ENCODE data around the gene NRG3. TPM values are rescaled to one million over a fixed set of nuclear protein-coding genes. Genes with fewer than 3 reads are reported as not detected.

Gene NRG3
- total RNA-seq, 2 experiments from 2014 or later = not detected

DNA sequence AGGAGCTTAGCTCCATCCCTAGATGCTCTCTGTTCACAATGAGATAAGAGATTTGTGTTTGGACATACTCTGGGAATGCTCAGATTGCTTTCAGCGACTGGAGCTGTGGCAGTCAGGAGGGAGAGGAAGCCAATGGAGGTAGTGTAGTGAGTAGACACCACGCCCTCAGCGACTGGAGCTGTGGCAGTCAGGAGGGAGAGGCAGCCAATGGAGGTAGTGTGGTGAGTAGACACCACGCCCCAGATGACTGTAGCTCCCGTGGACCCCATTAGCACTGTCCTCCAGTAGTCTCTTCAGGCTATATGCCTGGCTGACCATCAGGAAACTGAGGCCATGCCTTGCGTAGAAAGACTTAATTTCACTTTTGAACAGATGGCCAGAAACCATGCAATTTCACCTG lies 1033.8 kb downstream of the NRG3 start:
- ChIA-PET POLR2A (no interaction called here), CTCF (no interaction called here)
- Mint-ChIP-seq H3K4me3 (no peak overlapping the region), H3K27me3 (no peaks in the 10 kb centered on the region), H3K27ac (no peak overlapping the region), H3K4me1 (ENCODE audit: low read depth) (no peaks in the 10 kb centered on the region), H3K9me3 (peaks cover 2% of the 10 kb centered on the region), H3K36me3 (ENCODE audit: low read depth) (no peaks in the 10 kb centered on the region)
- no peak overlapping the region for H3K4me3 ChIP-seq (ENCODE audit: low read length)
- no peak for DNase-seq
- TF ChIP-seq, protein P1, sequence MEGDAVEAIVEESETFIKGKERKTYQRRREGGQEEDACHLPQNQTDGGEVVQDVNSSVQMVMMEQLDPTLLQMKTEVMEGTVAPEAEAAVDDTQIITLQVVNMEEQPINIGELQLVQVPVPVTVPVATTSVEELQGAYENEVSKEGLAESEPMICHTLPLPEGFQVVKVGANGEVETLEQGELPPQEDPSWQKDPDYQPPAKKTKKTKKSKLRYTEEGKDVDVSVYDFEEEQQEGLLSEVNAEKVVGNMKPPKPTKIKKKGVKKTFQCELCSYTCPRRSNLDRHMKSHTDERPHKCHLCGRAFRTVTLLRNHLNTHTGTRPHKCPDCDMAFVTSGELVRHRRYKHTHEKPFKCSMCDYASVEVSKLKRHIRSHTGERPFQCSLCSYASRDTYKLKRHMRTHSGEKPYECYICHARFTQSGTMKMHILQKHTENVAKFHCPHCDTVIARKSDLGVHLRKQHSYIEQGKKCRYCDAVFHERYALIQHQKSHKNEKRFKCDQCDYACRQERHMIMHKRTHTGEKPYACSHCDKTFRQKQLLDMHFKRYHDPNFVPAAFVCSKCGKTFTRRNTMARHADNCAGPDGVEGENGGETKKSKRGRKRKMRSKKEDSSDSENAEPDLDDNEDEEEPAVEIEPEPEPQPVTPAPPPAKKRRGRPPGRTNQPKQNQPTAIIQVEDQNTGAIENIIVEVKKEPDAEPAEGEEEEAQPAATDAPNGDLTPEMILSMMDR (IDR thresholded peaks at IDR 0.05) = no peak
- H3K9me3 ChIP-seq (ENCODE audit: control insufficient read depth in 1 of 2, insufficient read depth in 1 of 2, low read length in 2 of 2) = peaks cover 0 to 3% of the 10 kb centered on the region in 2 experiments
- intact Hi-C loops (cut with DNase I, micrococcal nuclease) = no loop called here
- H3K4me1 ChIP-seq (ENCODE audit: insufficient read depth, low read length) = no peaks in the 10 kb centered on the region
- no peak for ATAC-seq (ENCODE audit: poor library complexity)
- no peak overlapping the region for H3K27ac ChIP-seq (ENCODE audit: low read depth in 1 of 2, low read length in 2 of 2)
- H3K36me3 ChIP-seq (ENCODE audit: insufficient read depth, low read length) = no peaks in the 10 kb centered on the region
- H3K27me3 ChIP-seq (ENCODE audit: control insufficient read depth in 1 of 2, insufficient read depth in 2 of 2, low read length in 2 of 2) = no peaks in the 10 kb centered on the region

DNA sequence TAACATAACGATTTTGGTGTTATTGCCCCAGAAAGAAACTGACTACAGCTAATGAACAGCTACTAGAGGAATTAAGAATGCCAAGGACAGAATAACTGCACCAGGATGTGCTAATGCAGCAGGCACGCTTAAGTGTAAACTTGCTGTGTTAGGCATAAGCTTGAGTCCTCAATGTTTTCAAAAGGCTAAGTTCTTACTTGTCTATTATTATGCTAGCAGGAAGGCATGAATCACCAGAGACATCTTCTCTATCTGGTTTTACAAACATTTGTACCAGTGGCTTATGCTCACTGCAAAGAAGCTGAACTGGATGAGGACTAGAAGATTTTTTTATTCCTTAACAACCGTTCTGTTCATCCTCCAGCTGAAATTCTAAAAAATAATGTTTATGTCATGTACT lies 1035.3 kb downstream of the NRG3 start:
- no peak overlapping the region for H3K27ac Mint-ChIP-seq
- DNase-seq (no peak), ATAC-seq (ENCODE audit: poor library complexity) (no peak)
- no peaks in the 10 kb centered on the region for H3K27me3 Mint-ChIP-seq
- CTCF ChIA-PET = no interaction called here
- H3K4me3 Mint-ChIP-seq = no peak overlapping the region
- no peaks in the 10 kb centered on the region for H3K36me3 ChIP-seq (ENCODE audit: insufficient read depth, low read length)
- H3K36me3 Mint-ChIP-seq (ENCODE audit: low read depth) = no peaks in the 10 kb centered on the region
- H3K9me3 Mint-ChIP-seq = no peaks in the 10 kb centered on the region
- no peaks in the 10 kb centered on the region for H3K27me3 ChIP-seq (ENCODE audit: control insufficient read depth in 1 of 2, insufficient read depth in 2 of 2, low read length in 2 of 2)
- no peaks in the 10 kb centered on the region for H3K4me1 Mint-ChIP-seq (ENCODE audit: low read depth)
- H3K4me1 ChIP-seq (ENCODE audit: insufficient read depth, low read length) = no peaks in the 10 kb centered on the region
- peaks cover 0 to 3% of the 10 kb centered on the region in 2 experiments for H3K9me3 ChIP-seq (ENCODE audit: control insufficient read depth in 1 of 2, insufficient read depth in 1 of 2, low read length in 2 of 2)
- intact Hi-C loops (cut with DNase I, micrococcal nuclease) = no loop called here
- no peak overlapping the region for H3K4me3 ChIP-seq (ENCODE audit: low read length)
- no peak overlapping the region for H3K27ac ChIP-seq (ENCODE audit: low read depth in 1 of 2, low read length in 2 of 2)
- POLR2A ChIA-PET = no interaction called here
- TF ChIP-seq, protein P1 (IDR thresholded peaks at IDR 0.05) = no peak

DNA sequence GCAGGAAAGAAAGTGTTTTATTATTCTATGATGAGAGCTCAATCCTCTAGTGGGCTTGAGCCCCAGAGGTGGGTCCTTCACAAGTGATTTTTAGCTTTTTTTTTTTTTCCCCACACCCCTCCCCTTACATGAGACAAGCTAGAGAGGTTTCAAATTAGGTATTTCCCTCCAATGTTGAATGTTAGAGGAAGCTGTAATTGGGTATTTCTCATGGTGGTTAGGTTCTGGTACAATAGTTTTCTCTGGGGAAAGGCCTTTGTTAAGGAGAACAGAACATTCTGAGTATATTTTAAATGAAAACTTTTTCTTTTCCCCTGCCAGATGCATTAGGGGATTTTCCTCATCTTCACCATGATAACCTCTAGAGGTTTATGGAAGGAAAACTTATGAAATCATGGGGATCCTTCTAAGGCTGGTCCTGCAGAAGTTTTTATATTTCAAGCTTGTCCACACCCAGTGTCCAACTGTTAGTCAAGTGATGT lies 1039.7 kb downstream of the NRG3 start:
- no peak overlapping the region for H3K4me3 ChIP-seq (ENCODE audit: low read length)
- Mint-ChIP-seq H3K36me3 (ENCODE audit: low read depth) (no peaks in the 10 kb centered on the region), H3K27me3 (no peaks in the 10 kb centered on the region), H3K4me3 (no peak overlapping the region), H3K9me3 (no peaks in the 10 kb centered on the region), H3K27ac (no peak overlapping the region), H3K4me1 (ENCODE audit: low read depth) (no peaks in the 10 kb centered on the region)
- no peaks in the 10 kb centered on the region for H3K9me3 ChIP-seq (ENCODE audit: control insufficient read depth in 1 of 2, insufficient read depth in 1 of 2, low read length in 2 of 2)
- H3K4me1 ChIP-seq (ENCODE audit: insufficient read depth, low read length) = no peaks in the 10 kb centered on the region
- H3K27ac ChIP-seq (ENCODE audit: low read depth in 1 of 2, low read length in 2 of 2) = no peak overlapping the region
- ChIA-PET POLR2A (no interaction called here), CTCF (no interaction called here)
- DNase-seq = no peak
- no peak for ATAC-seq (ENCODE audit: poor library complexity)
- H3K27me3 ChIP-seq (ENCODE audit: control insufficient read depth in 1 of 2, insufficient read depth in 2 of 2, low read length in 2 of 2) = no peaks in the 10 kb centered on the region
- intact Hi-C loops (cut with DNase I, micrococcal nuclease) = no loop called here
- TF ChIP-seq, protein P1 (IDR thresholded peaks at IDR 0.05) = no peak
- no peaks in the 10 kb centered on the region for H3K36me3 ChIP-seq (ENCODE audit: insufficient read depth, low read length)
